Glutamatergic neuron (in vitro differentiated cells): Measurements from ENCODE around the gene ADAMTS20. TPM values are rescaled to one million over a fixed set of nuclear protein-coding genes. Genes with fewer than 3 reads are reported as not detected.

Experiments
- DNase-seq: peaks from one replicate; pipeline ENCODE4 v3.0.0; 2022
- H3K27ac Mint-ChIP-seq: one replicate; pipeline ENCODE4 v1.8.0; 2020; ENCODE audit warnings: mild to moderate bottlenecking, mixed read lengths, inconsistent platforms; ENCODE audit not compliant: unreplicated experiment
- H3K27me3 Mint-ChIP-seq: one replicate; pipeline ENCODE4 v1.8.0; 2020; ENCODE audit warnings: mild to moderate bottlenecking, moderate library complexity, mixed read lengths, inconsistent platforms; ENCODE audit not compliant: unreplicated experiment
- H3K36me3 Mint-ChIP-seq: one replicate; pipeline ENCODE4 v1.8.0; 2020; ENCODE audit warnings: mild to moderate bottlenecking, mixed read lengths, inconsistent platforms; ENCODE audit not compliant: unreplicated experiment
- H3K4me1 Mint-ChIP-seq: one replicate; pipeline ENCODE4 v1.8.0; 2020; ENCODE audit warnings: mild to moderate bottlenecking, low read depth, mixed read lengths, inconsistent platforms; ENCODE audit not compliant: unreplicated experiment
- H3K4me3 Mint-ChIP-seq: one replicate; pipeline ENCODE4 v1.8.0; 2020; ENCODE audit warnings: mild to moderate bottlenecking, mixed read lengths, inconsistent platforms; ENCODE audit not compliant: unreplicated experiment
- H3K9me3 Mint-ChIP-seq: one replicate; pipeline ENCODE4 v1.8.0; 2020; ENCODE audit warnings: mild to moderate bottlenecking, moderate library complexity, mixed read lengths, inconsistent platforms; ENCODE audit not compliant: unreplicated experiment
- CTCF ChIP-seq: fragments of 200-600 bp; sonication (generic); IDR thresholded peaks from one replicate; pipeline ENCODE4 v1.5.0; 2021; ENCODE audit not compliant: partially characterized antibody, unreplicated experiment
- total RNA-seq: library from RNA; stranded (reverse); fragmentation: NEBNext Ultra II Directional; extraction: Animal tissue kit (Norgen Biotek cat#: 25700); gene quantifications from one replicate; pipeline ENCODE4 v1.2.1, GENCODE V29; 2021; ENCODE audit not compliant: unreplicated experiment

Gene ADAMTS20
- total RNA-seq, 1 donor from 2014 or later = 7.0 TPM

DNA sequence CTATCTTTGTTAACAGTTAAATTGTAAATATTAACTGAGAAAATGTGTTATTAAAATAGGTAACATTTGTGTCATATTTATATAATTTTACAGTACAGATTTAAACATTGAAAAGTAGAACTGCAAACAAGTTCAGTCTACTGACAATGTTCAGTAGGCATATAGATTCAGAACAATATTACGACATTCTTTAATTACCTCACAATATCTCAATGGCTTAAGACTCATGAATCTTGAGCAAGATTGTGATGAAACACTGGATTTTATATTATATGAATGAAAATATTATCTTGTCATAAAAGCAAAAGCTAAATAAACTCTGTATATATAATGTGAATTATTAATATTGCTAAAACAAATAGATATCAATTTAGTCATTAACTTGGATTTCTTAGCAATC is 194.9 kb downstream of the ADAMTS20 start:
- no peak overlapping the region for H3K27ac Mint-ChIP-seq
- no peaks in the 10 kb centered on the region for H3K36me3 Mint-ChIP-seq
- H3K4me1 Mint-ChIP-seq = no peaks in the 10 kb centered on the region
- TF ChIP-seq CTCF = no peak
- no peak for DNase-seq
- no peaks in the 10 kb centered on the region for H3K9me3 Mint-ChIP-seq
- peaks cover 1% of the 10 kb centered on the region for H3K27me3 Mint-ChIP-seq
- no peak overlapping the region for H3K4me3 Mint-ChIP-seq

DNA sequence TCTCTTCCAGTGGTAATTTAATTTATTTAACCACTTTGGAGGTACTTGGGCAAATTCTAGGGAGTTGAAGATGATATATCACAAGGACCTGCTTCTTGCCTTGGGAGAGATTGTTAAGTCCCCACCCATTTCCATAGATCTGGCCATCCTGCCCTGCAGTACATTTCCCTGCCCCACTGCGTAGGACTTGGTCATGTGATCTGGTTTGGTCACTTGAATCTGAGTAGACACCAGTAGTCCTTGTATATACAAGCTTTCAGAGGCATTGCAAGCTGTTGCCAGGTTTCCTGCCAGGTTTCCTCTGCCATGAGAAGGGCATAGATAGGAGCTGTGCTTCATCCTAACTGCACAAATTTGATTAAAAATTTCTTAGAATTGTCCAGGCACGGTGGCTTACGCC is 200.0 kb downstream of the ADAMTS20 start:
- no peaks in the 10 kb centered on the region for H3K4me1 Mint-ChIP-seq
- TF ChIP-seq CTCF = no peak
- H3K27ac Mint-ChIP-seq = no peak overlapping the region
- peaks cover 3% of the 10 kb centered on the region for H3K9me3 Mint-ChIP-seq
- no peaks in the 10 kb centered on the region for H3K36me3 Mint-ChIP-seq
- no peak for DNase-seq
- H3K4me3 Mint-ChIP-seq = no peak overlapping the region
- H3K27me3 Mint-ChIP-seq = no peaks in the 10 kb centered on the region

- Mint-ChIP-seq H3K27ac (no peak overlapping the region), H3K9me3 (peaks cover 6% of the 10 kb centered on the region), H3K36me3 (peaks cover 6% of the 10 kb centered on the region), H3K4me3 (no peak overlapping the region), H3K4me1 (no peaks in the 10 kb centered on the region), H3K27me3 (no peaks in the 10 kb centered on the region)
- no peak for TF ChIP-seq CTCF
- DNase-seq = no peak
Observed at GRCh38 chr12:43349863-43350262, 202.1 kb downstream of the ADAMTS20 start.

GRCh38 chr12:43348221-43348620 is 203.8 kb downstream of the ADAMTS20 start:
- peaks cover 13% of the 10 kb centered on the region for H3K36me3 Mint-ChIP-seq
- no peak for TF ChIP-seq CTCF
- no peaks in the 10 kb centered on the region for H3K27me3 Mint-ChIP-seq
- no peak for DNase-seq
- H3K9me3 Mint-ChIP-seq = peaks cover 6% of the 10 kb centered on the region
- no peak overlapping the region for H3K27ac Mint-ChIP-seq
- H3K4me3 Mint-ChIP-seq = no peak overlapping the region
- H3K4me1 Mint-ChIP-seq = no peaks in the 10 kb centered on the region

DNA sequence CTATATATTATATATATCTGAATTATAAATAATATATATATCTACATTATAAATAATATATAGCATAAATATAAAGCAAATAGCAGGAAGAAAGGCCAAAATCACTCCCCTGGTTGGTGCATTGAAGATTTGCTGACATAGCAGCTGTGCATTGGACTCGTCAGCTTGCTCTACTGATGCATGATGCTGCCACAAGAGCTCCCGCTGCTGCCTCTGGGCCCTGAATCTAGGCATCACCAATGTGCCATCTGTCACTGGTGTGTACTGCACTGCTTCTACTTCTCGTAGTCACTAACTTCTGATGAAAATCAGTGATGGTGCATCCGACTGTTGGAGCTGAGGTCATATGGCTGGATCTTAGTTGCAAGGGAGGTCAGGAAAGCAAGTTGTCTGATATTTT is 205.0 kb downstream of the ADAMTS20 start:
- no peak overlapping the region for H3K4me3 Mint-ChIP-seq
- peak; percentile 19 for DNase-seq

More for the DNA sequence above, 205.0 kb downstream of the ADAMTS20 start:
- TF ChIP-seq CTCF = no peak
- Mint-ChIP-seq H3K36me3 (peaks cover 13% of the 10 kb centered on the region), H3K27me3 (no peaks in the 10 kb centered on the region), H3K4me1 (no peaks in the 10 kb centered on the region), H3K27ac (no peak overlapping the region), H3K9me3 (peaks cover 6% of the 10 kb centered on the region)
